Urinary bladder (tissue), 4 donors: Measurements from ENCODE around the gene DUOX2. TPM values are rescaled to one million over a fixed set of nuclear protein-coding genes. Genes with fewer than 3 reads are reported as not detected.
"Not testable (repeated sequence)": the region's sequence is repeated elsewhere in the genome, so short reads cannot be mapped to it uniquely, and the experiment has no call there.

ENCODE experiments used
- DNase-seq: peaks from one replicate; pipeline ENCODE4 v3.0.0-alpha.2; 2015; ENCODE audit errors: extremely low spot score
- H3K27ac ChIP-seq: one replicate; pipeline ENCODE4 v1.5.1; 2013; ENCODE audit warnings: low read depth, mild to moderate bottlenecking, moderate library complexity
- H3K36me3 ChIP-seq: one replicate; pipeline ENCODE4 v1.6.1; 2013; ENCODE audit warnings: mild to moderate bottlenecking, moderate library complexity; ENCODE audit not compliant: insufficient read depth
- H3K4me1 ChIP-seq: one replicate; pipeline ENCODE4 v1.6.1; 2013; ENCODE audit warnings: mild to moderate bottlenecking, moderate library complexity; ENCODE audit not compliant: insufficient read depth
- H3K4me3 ChIP-seq: one replicate; pipeline ENCODE4 v1.5.1; 2013; ENCODE audit warnings: low read depth, low read length
- WGBS: extraction: QIAGEN DNeasy Blood & Tissue Kit; methylation state at CpG from one replicate; pipeline ENCODE4 v1.1.7; 2013; 5-methylcytosine and 5-hydroxymethylcytosine counted together
- polyA plus RNA-seq: library from polyadenylated mRNA; stranded (reverse); fragments of 200-250 nt; gene quantifications from one replicate; pipeline ENCODE4 v1.2.3, GENCODE V29; 2013
- total RNA-seq: library from RNA; depleted of rRNA; stranded (reverse); fragments of >200 nt; gene quantifications from one replicate; pipeline ENCODE4 v1.2.3, GENCODE V29; 2014
- donor health status: healthy with polysubstance abuse.
- donor health status: healthy.

DUOX2 gene
- total and polyA plus RNA-seq, 2 donors, result 1.5 to 2.4 TPM

GRCh38 chr15:45147606-45148005 lies 33.6 kb upstream of the DUOX2 start:
- Histone ChIP-seq H3K4me1 (no peaks in the 10 kb centered on the region), H3K4me3 (no peak overlapping the region), H3K27ac (no peak overlapping the region), H3K36me3 (no peaks in the 10 kb centered on the region)
- WGBS, result 96% methylated on average over 7 of the region's 7 CpGs
- DNase-seq, result no peak

- no peak overlapping the region for H3K27ac ChIP-seq
- no peaks in the 10 kb centered on the region for H3K4me1 ChIP-seq
- no peaks in the 10 kb centered on the region for H3K36me3 ChIP-seq
- WGBS, result 73% methylated on average over 4 of the region's 4 CpGs
- DNase-seq, result no peak
- H3K4me3 ChIP-seq, result no peak overlapping the region
Observed at GRCh38 chr15:45146405-45146804, 32.4 kb upstream of the DUOX2 start.

GRCh38 chr15:45144775-45145174 lies 30.8 kb upstream of the DUOX2 start:
- Histone ChIP-seq H3K4me1 (no peaks in the 10 kb centered on the region), H3K36me3 (no peaks in the 10 kb centered on the region), H3K4me3 (no peak overlapping the region), H3K27ac (no peak overlapping the region)
- 77% methylated on average over 9 of the region's 9 CpGs for WGBS
- no peak for DNase-seq

GRCh38 chr15:45143946-45144345 lies 30.0 kb upstream of the DUOX2 start:
- no peak overlapping the region for H3K4me3 ChIP-seq
- no peak for DNase-seq
- WGBS, result 85% methylated on average over 11 of the region's 11 CpGs
- H3K36me3 ChIP-seq, result no peaks in the 10 kb centered on the region
- H3K27ac ChIP-seq, result no peak overlapping the region
- H3K4me1 ChIP-seq, result no peaks in the 10 kb centered on the region

- H3K4me3 ChIP-seq, result no peak overlapping the region
- DNase-seq, result no peak
Observed at GRCh38 chr15:45143056-45143455, 29.1 kb upstream of the DUOX2 start.

GRCh38 chr15:45141386-45141785 lies 27.4 kb upstream of the DUOX2 start:
- Histone ChIP-seq H3K27ac (no peak overlapping the region), H3K36me3 (no peaks in the 10 kb centered on the region), H3K4me3 (no peak overlapping the region), H3K4me1 (no peaks in the 10 kb centered on the region)
- WGBS, result 84% methylated on average over 5 of the region's 5 CpGs
- DNase-seq, result no peak

More at GRCh38 chr15:45143056-45143455, 29.1 kb upstream of the DUOX2 start:
- H3K4me1 ChIP-seq, result no peaks in the 10 kb centered on the region
- no peaks in the 10 kb centered on the region for H3K36me3 ChIP-seq
- H3K27ac ChIP-seq, result no peak overlapping the region
- 83% methylated on average over 7 of the region's 7 CpGs for WGBS

- no peaks in the 10 kb centered on the region for H3K36me3 ChIP-seq
- no peak for DNase-seq
- H3K4me3 ChIP-seq, result no peak overlapping the region
- WGBS, result 97% methylated on average over 10 of the region's 10 CpGs
- no peak overlapping the region for H3K27ac ChIP-seq
- H3K4me1 ChIP-seq, result no peaks in the 10 kb centered on the region
Observed at GRCh38 chr15:45140557-45141250, 26.7 kb upstream of the DUOX2 start.

GRCh38 chr15:45139770-45140169 lies 25.8 kb upstream of the DUOX2 start:
- Histone ChIP-seq H3K36me3 (no peaks in the 10 kb centered on the region), H3K4me3 (no peak overlapping the region), H3K4me1 (no peaks in the 10 kb centered on the region), H3K27ac (no peak overlapping the region)
- WGBS, result 86% methylated on average over 6 of the region's 6 CpGs
- DNase-seq, result no peak

GRCh38 chr15:45138814-45139765 lies 25.1 kb upstream of the DUOX2 start:
- DNase-seq, result no peak
- WGBS, result 69% methylated on average over 12 of the region's 12 CpGs

GRCh38 chr15:45137703-45138102 lies 23.7 kb upstream of the DUOX2 start:
- Histone ChIP-seq H3K4me1 (no peaks in the 10 kb centered on the region), H3K36me3 (no peaks in the 10 kb centered on the region), H3K4me3 (no peak overlapping the region), H3K27ac (no peak overlapping the region)
- 75% methylated on average over 8 of the region's 8 CpGs for WGBS
- no peak for DNase-seq

More at GRCh38 chr15:45138814-45139765, 25.1 kb upstream of the DUOX2 start:
- Histone ChIP-seq H3K36me3 (no peaks in the 10 kb centered on the region), H3K4me1 (no peaks in the 10 kb centered on the region), H3K27ac (no peak overlapping the region), H3K4me3 (no peak overlapping the region)

- no peaks in the 10 kb centered on the region for H3K4me1 ChIP-seq
- no peaks in the 10 kb centered on the region for H3K36me3 ChIP-seq
- no peak for DNase-seq
- no peak overlapping the region for H3K4me3 ChIP-seq
- H3K27ac ChIP-seq, result no peak overlapping the region
- 21% methylated on average over 10 of the region's 10 CpGs for WGBS
Observed at GRCh38 chr15:45136378-45136764, 22.4 kb upstream of the DUOX2 start.

- DNase-seq, H3K36me3 ChIP-seq, H3K4me1 ChIP-seq, H3K4me3 ChIP-seq, H3K27ac ChIP-seq: not testable (repeated sequence)
- WGBS, result 20% methylated on average over 9 of the region's 37 CpGs
Observed at GRCh38 chr15:45135705-45136377, 21.9 kb upstream of the DUOX2 start.

- WGBS, result 14% methylated on average over 57 of the region's 57 CpGs
- Histone ChIP-seq H3K27ac (no peak overlapping the region), H3K4me3 (no peak overlapping the region), H3K4me1 (no peaks in the 10 kb centered on the region), H3K36me3 (no peaks in the 10 kb centered on the region)
- DNase-seq, result no peak
Observed at GRCh38 chr15:45134682-45135604, 21.0 kb upstream of the DUOX2 start.
